ENCODE data around the gene MACC1. TPM values are rescaled to one million over a fixed set of nuclear protein-coding genes. Genes with fewer than 3 reads are reported as not detected.

MACC1 gene
- total and polyA plus RNA-seq, 2 of the 13 experiments (the other 11 are each of a cell fraction or from before 2014, with no cell fraction given): 0.04 TPM; not detected in 1

GRCh38 chr7:20219446-20220292 lies 2.5 kb upstream of the MACC1 start (continued):
- TF ChIP-seq ARNT (IDR thresholded peaks at IDR 0.05) (no peak), TAF1 (CRISPR knock-in tag; IDR thresholded peaks at IDR 0.05) (no peak), ZNF274 (CRISPR knock-in tag; IDR thresholded peaks at IDR 0.05) (peak; percentile 85; the same call in 1 of the 2 replicates), MZF1 (CRISPR knock-in tag; IDR thresholded peaks at IDR 0.05; ENCODE audit: borderline replicate concordance) (no peak), ELK4 (CRISPR knock-in tag; IDR thresholded peaks at IDR 0.05; ENCODE audit: borderline replicate concordance) (no peak), ZNF761 (CRISPR knock-in tag; conservative IDR thresholded peaks at IDR 0.05) (peak; percentile 61; the same call in 1 of the 2 replicates), FUBP1 (CRISPR knock-in tag; IDR thresholded peaks at IDR 0.05; ENCODE audit: borderline replicate concordance) (0 out of 2 replicates have a peak, but pooled peaks have one; percentile 25), GFI1 (CRISPR knock-in tag; IDR thresholded peaks at IDR 0.05; ENCODE audit: borderline replicate concordance) (peak; percentile 18; the same call in 1 of the 2 replicates), ZKSCAN8 (CRISPR knock-in tag; IDR thresholded peaks at IDR 0.05; ENCODE audit: borderline replicate concordance) (peak; percentile 67), MED8 (CRISPR knock-in tag; IDR thresholded peaks at IDR 0.05; ENCODE audit: insufficient replicate concordance) (no peak), STAT5B (CRISPR knock-in tag; IDR thresholded peaks at IDR 0.05) (no peak), FOXO4 (CRISPR knock-in tag; conservative IDR thresholded peaks at IDR 0.05) (no peak), IRF2 (CRISPR knock-in tag; IDR thresholded peaks at IDR 0.05) (peak; percentile 92; the same call in 1 of the 2 replicates), SALL2 (CRISPR knock-in tag; IDR thresholded peaks at IDR 0.05) (peak; percentile 68; the same call in 1 of the 2 replicates), RFXAP (CRISPR knock-in tag; IDR thresholded peaks at IDR 0.05; ENCODE audit: borderline replicate concordance) (0 out of 2 replicates have a peak, but pooled peaks have one; percentile 71), ZBTB8A (CRISPR knock-in tag; IDR thresholded peaks at IDR 0.05; ENCODE audit: borderline replicate concordance, low read depth) (no peak), KLF15 (CRISPR knock-in tag; IDR thresholded peaks at IDR 0.05; ENCODE audit: borderline replicate concordance) (no peak), BATF2 (CRISPR knock-in tag; IDR thresholded peaks at IDR 0.05) (no peak), ZFP37 (CRISPR knock-in tag; IDR thresholded peaks at IDR 0.05; ENCODE audit: borderline replicate concordance) (no peak), ZNF362 (CRISPR knock-in tag; IDR thresholded peaks at IDR 0.05; ENCODE audit: borderline replicate concordance) (no peak), POLR2G (IDR thresholded peaks at IDR 0.05; ENCODE audit: low read depth, low read length) (no peak), ZSCAN21 (CRISPR knock-in tag; IDR thresholded peaks at IDR 0.05; ENCODE audit: borderline replicate concordance) (no peak; the same call in 1 of the 2 replicates), MLLT10 (CRISPR knock-in tag; IDR thresholded peaks at IDR 0.05) (no peak)
